Measurements from ENCODE around the gene C9orf153. TPM values are rescaled to one million over a fixed set of nuclear protein-coding genes. Genes with fewer than 3 reads are reported as not detected.

Gene C9orf153
- total RNA-seq, 1 donor from 2014 or later = 0.69 TPM

GRCh38 chr9:86183229-86184137, 76.0 kb downstream of the C9orf153 start:
- no peak for TF ChIP-seq CTCF (IDR thresholded peaks at IDR 0.05; ENCODE audit: unreplicated experiment)
- Mint-ChIP-seq H3K4me3 (ENCODE audit: low read depth) (no peak overlapping the region), H3K9me3 (ENCODE audit: low read depth) (no peaks in the 10 kb centered on the region), H3K27ac (no peak overlapping the region), H3K27me3 (peaks cover 16% of the 10 kb centered on the region), H3K36me3 (ENCODE audit: insufficient read depth) (no peaks in the 10 kb centered on the region), H3K4me1 (ENCODE audit: low read depth) (no peaks in the 10 kb centered on the region)
- no peak for DNase-seq (ENCODE audit: low spot score, unreplicated experiment)

- Mint-ChIP-seq H3K36me3 (ENCODE audit: insufficient read depth) (no peaks in the 10 kb centered on the region), H3K27me3 (peaks cover 18% of the 10 kb centered on the region), H3K4me1 (ENCODE audit: low read depth) (no peaks in the 10 kb centered on the region), H3K9me3 (ENCODE audit: low read depth) (no peaks in the 10 kb centered on the region), H3K4me3 (ENCODE audit: low read depth) (no peak overlapping the region), H3K27ac (no peak overlapping the region)
- TF ChIP-seq CTCF (IDR thresholded peaks at IDR 0.05; ENCODE audit: unreplicated experiment) = no peak
- DNase-seq (ENCODE audit: low spot score, unreplicated experiment) = no peak
Measured at GRCh38 chr9:86181379-86182315, 77.8 kb downstream of the C9orf153 start.

- Mint-ChIP-seq H3K4me3 (ENCODE audit: low read depth) (no peak overlapping the region), H3K27me3 (peaks cover 10% of the 10 kb centered on the region), H3K4me1 (ENCODE audit: low read depth) (no peaks in the 10 kb centered on the region), H3K27ac (no peak overlapping the region), H3K36me3 (ENCODE audit: insufficient read depth) (no peaks in the 10 kb centered on the region), H3K9me3 (ENCODE audit: low read depth) (no peaks in the 10 kb centered on the region)
- no peak for TF ChIP-seq CTCF (IDR thresholded peaks at IDR 0.05; ENCODE audit: unreplicated experiment)
- no peak for DNase-seq (ENCODE audit: low spot score, unreplicated experiment)
Measured at GRCh38 chr9:86178503-86178902, 81.0 kb downstream of the C9orf153 start.

GRCh38 chr9:86177995-86178394, 81.5 kb downstream of the C9orf153 start:
- no peak overlapping the region for H3K4me3 Mint-ChIP-seq (ENCODE audit: low read depth)
- no peak for TF ChIP-seq CTCF (IDR thresholded peaks at IDR 0.05; ENCODE audit: unreplicated experiment)
- H3K4me1 Mint-ChIP-seq (ENCODE audit: low read depth) = no peaks in the 10 kb centered on the region
- H3K9me3 Mint-ChIP-seq (ENCODE audit: low read depth) = no peaks in the 10 kb centered on the region
- peaks cover 10% of the 10 kb centered on the region for H3K27me3 Mint-ChIP-seq
- no peaks in the 10 kb centered on the region for H3K36me3 Mint-ChIP-seq (ENCODE audit: insufficient read depth)
- no peak for DNase-seq (ENCODE audit: low spot score, unreplicated experiment)
- no peak overlapping the region for H3K27ac Mint-ChIP-seq

- H3K27ac Mint-ChIP-seq = no peak overlapping the region
- H3K9me3 Mint-ChIP-seq (ENCODE audit: low read depth) = no peaks in the 10 kb centered on the region
- H3K4me3 Mint-ChIP-seq (ENCODE audit: low read depth) = no peak overlapping the region
- no peak for TF ChIP-seq CTCF (IDR thresholded peaks at IDR 0.05; ENCODE audit: unreplicated experiment)
- H3K36me3 Mint-ChIP-seq (ENCODE audit: insufficient read depth) = no peaks in the 10 kb centered on the region
- no peak for DNase-seq (ENCODE audit: low spot score, unreplicated experiment)
- peaks cover 10% of the 10 kb centered on the region for H3K27me3 Mint-ChIP-seq
- H3K4me1 Mint-ChIP-seq (ENCODE audit: low read depth) = no peaks in the 10 kb centered on the region
Measured at GRCh38 chr9:86176468-86176867, 83.0 kb downstream of the C9orf153 start.
